ENCODE data around the gene COG1.

- TF ChIP-seq CTCF (IDR thresholded peaks at IDR 0.05) (no peak), POLR2AphosphoS5 (IDR thresholded peaks at IDR 0.05) (peak; percentile 41)
Measured at GRCh38 chr17:73228748-73229236, 35.9 kb downstream of the COG1 start.

Data from prostate gland (tissue), 2 donors.